ENCODE measurements around the gene RBFOX2. TPM values are rescaled to one million over a fixed set of nuclear protein-coding genes. Genes with fewer than 3 reads are reported as not detected.
A peak's percentile ranks its signal among the peaks of the same experiment; 100 is the strongest.
"Not testable (repeated sequence)": the region's sequence is repeated elsewhere in the genome, so short reads cannot be mapped to it uniquely, and the experiment has no call there.

The RBFOX2 gene
- total RNA-seq, 3 donors from 2014 or later = 63.4 to 97.3 (median 85.5) TPM

GRCh38 chr22:35739931-35740380 lies 288.7 kb downstream of the RBFOX2 start:
- Histone ChIP-seq H3K4me1 (no peaks in the 10 kb centered on the region), H3K27me3 (no peaks in the 10 kb centered on the region), H3K27ac (no peak overlapping the region), H3K9me3 (no peaks in the 10 kb centered on the region), H3K36me3 (no peaks in the 10 kb centered on the region), H3K4me3 (no peak overlapping the region)
- intact Hi-C loops (cut with DNase I; ENCODE audit: low total_unique reads) = loop anchor here (10.0 kb wide), 1 partner anchor 75 kb away; no protein-coding TSS in a partner anchor
- TF ChIP-seq POLR2A (IDR thresholded peaks at IDR 0.05) (no peak), CTCF (IDR thresholded peaks at IDR 0.05) (no peak), POLR2AphosphoS5 (IDR thresholded peaks at IDR 0.05) (no peak)
- no peak for DNase-seq (ENCODE audit: low spot score in 2 of 2)

DNA sequence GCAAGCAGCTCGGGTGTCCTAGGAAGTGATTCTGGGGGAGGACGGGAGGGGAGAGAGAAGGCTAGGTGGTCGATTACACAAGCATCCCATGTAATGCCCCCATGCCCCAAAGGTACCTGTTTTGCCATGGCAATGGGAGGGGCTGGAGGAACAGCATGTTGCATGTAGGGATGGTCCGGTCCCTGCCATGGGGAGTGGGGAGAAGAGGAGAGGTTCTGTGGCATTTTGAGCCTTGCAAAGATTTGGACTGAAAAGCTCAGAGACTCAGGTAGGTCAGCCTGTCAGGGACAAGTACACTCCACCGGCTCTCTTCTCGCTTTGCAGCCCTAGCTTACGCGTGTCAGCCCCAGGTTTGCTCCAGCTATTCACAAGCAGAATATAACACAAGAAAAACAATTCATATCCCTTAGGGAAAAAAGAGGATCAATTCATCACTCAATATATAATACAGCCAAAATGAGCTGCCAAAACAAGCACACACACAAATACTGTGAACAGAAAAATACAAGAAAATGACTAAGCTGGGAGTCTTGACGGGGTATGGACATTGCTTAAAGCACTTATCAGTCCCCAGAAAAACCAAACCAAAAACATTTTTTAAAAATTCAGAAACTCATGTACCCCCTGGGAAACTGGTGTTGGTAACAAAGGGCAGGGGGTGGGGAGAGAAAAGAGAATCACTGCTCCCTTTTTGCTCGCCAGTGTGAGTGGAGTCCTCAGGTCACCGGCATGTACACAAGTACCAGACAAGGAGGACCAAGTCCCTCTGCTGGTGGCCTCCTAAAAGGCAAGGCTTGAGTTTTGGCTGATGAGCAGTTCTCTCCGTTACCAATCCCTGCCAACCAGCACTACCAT lies 289.3 kb downstream of the RBFOX2 start:
- intact Hi-C loops (cut with DNase I; ENCODE audit: low total_unique reads) = loop anchor here (10.0 kb wide), 1 partner anchor 75 kb away; no protein-coding TSS in a partner anchor
- Histone ChIP-seq H3K9me3 (no peaks in the 10 kb centered on the region), H3K4me3 (no peak overlapping the region), H3K36me3 (no peaks in the 10 kb centered on the region), H3K27ac (no peak overlapping the region), H3K27me3 (no peaks in the 10 kb centered on the region), H3K4me1 (no peaks in the 10 kb centered on the region)
- no peak for TF ChIP-seq POLR2A (IDR thresholded peaks at IDR 0.05)
- TF ChIP-seq CTCF (IDR thresholded peaks at IDR 0.05) = peak in 1 of 3 donors; percentile 16
- TF ChIP-seq POLR2AphosphoS5 (IDR thresholded peaks at IDR 0.05) = no peak
- no peak for DNase-seq (ENCODE audit: low spot score in 2 of 2)

DNA sequence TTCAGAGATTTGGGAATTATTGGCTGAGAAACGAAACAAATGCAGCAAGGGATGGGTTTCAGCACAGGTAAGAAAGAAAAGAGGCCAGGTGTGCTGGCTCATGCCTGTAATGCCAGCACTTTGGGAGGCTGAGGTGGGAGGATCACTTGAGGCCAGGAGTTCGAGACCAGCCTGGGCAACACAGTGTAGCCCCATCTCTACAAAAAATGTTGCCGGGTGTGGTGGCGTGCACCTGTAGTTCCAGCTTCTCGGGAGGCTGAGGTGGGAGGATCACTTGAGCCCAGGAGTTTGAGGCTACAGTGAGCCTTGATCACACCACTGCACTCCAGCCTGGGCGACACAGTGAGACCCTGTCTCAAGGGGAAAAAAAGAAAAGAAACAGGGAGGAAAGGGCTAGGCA lies 290.7 kb downstream of the RBFOX2 start:
- not testable (repeated sequence) for H3K9me3 ChIP-seq; H3K4me1 ChIP-seq; H3K36me3 ChIP-seq; H3K4me3 ChIP-seq; H3K27ac ChIP-seq; H3K27me3 ChIP-seq; DNase-seq (ENCODE audit: low spot score in 2 of 2)
- intact Hi-C loops (cut with DNase I; ENCODE audit: low total_unique reads) = loop anchor here (10.0 kb wide), 1 partner anchor 73 kb away; no protein-coding TSS in a partner anchor

DNA sequence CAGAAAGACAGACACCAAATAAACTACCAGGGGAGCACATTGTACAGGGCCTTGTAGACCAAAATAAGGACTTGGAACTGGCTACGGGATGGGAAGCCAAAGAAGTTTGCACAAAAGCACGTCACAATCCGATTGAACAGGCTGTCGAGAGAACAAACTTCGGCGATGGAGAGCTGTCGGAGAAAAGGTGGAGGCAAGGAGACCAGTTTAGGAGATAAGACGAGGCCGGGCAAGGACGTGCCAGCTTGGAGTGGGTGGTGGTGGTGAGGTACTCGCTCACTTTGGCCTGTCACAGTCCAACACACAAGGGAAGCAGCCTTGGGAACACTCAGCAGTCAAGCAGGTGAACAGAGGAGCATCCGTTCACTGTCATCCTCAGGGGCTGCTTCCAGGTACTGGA lies 291.9 kb downstream of the RBFOX2 start:
- no peak overlapping the region for H3K4me3 ChIP-seq
- H3K27ac ChIP-seq = no peak overlapping the region
- TF ChIP-seq POLR2A (IDR thresholded peaks at IDR 0.05) = no peak
- TF ChIP-seq POLR2AphosphoS5 (IDR thresholded peaks at IDR 0.05) = no peak
- no peak for TF ChIP-seq CTCF (IDR thresholded peaks at IDR 0.05)
- no peaks in the 10 kb centered on the region for H3K36me3 ChIP-seq
- no peak for DNase-seq (ENCODE audit: low spot score in 2 of 2)
- intact Hi-C loops (cut with DNase I; ENCODE audit: low total_unique reads) = loop anchor here (10.0 kb wide), 1 partner anchor 72 kb away; no protein-coding TSS in a partner anchor
- no peaks in the 10 kb centered on the region for H3K9me3 ChIP-seq
- no peaks in the 10 kb centered on the region for H3K27me3 ChIP-seq
- H3K4me1 ChIP-seq = no peaks in the 10 kb centered on the region

DNA sequence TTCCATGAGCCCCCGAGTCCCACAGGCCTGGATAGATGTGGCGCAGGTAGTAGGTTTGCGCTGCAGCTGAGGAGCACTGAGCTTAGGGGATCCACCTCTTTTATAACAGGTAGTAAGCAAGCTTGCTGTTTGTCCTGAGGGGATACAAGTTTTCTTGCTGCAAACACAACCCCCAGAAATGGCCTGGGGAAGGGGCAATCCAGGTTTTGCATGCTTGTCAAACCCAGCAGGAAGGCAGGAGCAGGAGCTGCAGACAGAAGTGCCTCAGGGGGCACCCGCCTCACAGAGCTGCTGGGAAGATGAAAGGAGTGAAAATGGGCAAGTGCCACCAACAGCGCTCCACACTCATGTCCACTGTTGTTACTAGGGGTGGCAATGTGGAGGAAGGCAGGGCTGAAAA lies 292.5 kb downstream of the RBFOX2 start:
- intact Hi-C loops (cut with DNase I; ENCODE audit: low total_unique reads) = loop anchor here (10.0 kb wide), 1 partner anchor 71 kb away; no protein-coding TSS in a partner anchor
- Histone ChIP-seq H3K27me3 (no peaks in the 10 kb centered on the region), H3K4me3 (no peak overlapping the region), H3K27ac (no peak overlapping the region), H3K4me1 (no peaks in the 10 kb centered on the region), H3K36me3 (no peaks in the 10 kb centered on the region), H3K9me3 (no peaks in the 10 kb centered on the region)
- TF ChIP-seq CTCF (IDR thresholded peaks at IDR 0.05) = no peak
- TF ChIP-seq POLR2AphosphoS5 (IDR thresholded peaks at IDR 0.05) = no peak
- no peak for TF ChIP-seq POLR2A (IDR thresholded peaks at IDR 0.05)
- DNase-seq (ENCODE audit: low spot score in 2 of 2) = no peak

All from breast epithelium (tissue), 4 donors.